ENCODE measurements around the gene KCNAB1.

The KCNAB1 gene

DNA sequence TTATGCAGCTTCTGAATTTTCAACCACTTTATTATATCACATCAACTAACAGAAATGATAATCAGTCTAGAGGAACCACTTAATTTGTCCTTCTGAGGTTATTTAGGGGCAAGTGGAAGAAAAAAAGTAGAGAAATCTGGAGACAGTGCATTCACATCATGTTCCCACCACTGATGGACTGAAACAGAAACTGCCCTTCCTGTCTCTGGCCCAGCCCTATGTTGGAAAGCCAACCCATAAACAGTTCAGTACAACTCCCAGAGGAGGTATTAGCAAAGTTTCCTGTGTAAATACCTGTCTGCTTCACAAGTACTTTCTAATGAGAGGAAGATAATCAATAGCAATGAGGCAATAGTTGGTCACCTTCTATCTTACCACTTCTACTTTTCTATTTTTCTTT, 228.7 kb downstream of the KCNAB1 start:
- Histone ChIP-seq H3K27ac (no peak overlapping the region), H3K9me3 (no peaks in the 10 kb centered on the region), H3K4me3 (ENCODE audit: low read depth in 1 of 2, low read length in 1 of 2) (no peak overlapping the region), H3K36me3 (no peaks in the 10 kb centered on the region), H3K27me3 (no peaks in the 10 kb centered on the region), H3K4me1 (ENCODE audit: control insufficient read depth in 1 of 2, insufficient read depth in 1 of 2, low read depth in 1 of 2, low read length in 1 of 2) (no peaks in the 10 kb centered on the region)
- TF ChIP-seq, protein P1, sequence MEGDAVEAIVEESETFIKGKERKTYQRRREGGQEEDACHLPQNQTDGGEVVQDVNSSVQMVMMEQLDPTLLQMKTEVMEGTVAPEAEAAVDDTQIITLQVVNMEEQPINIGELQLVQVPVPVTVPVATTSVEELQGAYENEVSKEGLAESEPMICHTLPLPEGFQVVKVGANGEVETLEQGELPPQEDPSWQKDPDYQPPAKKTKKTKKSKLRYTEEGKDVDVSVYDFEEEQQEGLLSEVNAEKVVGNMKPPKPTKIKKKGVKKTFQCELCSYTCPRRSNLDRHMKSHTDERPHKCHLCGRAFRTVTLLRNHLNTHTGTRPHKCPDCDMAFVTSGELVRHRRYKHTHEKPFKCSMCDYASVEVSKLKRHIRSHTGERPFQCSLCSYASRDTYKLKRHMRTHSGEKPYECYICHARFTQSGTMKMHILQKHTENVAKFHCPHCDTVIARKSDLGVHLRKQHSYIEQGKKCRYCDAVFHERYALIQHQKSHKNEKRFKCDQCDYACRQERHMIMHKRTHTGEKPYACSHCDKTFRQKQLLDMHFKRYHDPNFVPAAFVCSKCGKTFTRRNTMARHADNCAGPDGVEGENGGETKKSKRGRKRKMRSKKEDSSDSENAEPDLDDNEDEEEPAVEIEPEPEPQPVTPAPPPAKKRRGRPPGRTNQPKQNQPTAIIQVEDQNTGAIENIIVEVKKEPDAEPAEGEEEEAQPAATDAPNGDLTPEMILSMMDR (IDR thresholded peaks at IDR 0.05) = no peak

DNA sequence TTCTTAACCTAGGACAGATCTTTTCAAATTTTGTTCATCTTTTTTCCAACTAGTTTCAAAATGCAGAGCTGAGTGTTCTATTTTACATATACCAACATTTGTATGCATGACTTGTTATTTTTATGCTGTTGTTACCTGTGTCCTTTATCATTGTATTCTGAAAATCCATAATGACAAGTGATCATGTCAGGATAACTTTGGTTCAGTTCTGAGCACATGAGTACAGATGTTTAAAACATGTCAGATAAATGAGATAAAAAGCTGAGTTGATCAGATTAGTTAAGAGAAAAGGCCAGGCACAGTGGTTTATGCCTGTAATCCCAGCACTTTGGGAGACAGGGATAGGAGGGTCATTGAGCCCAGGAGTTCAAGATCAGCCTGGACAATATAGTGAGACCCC, 229.6 kb downstream of the KCNAB1 start:
- Histone ChIP-seq H3K9me3 (no peaks in the 10 kb centered on the region), H3K4me1 (ENCODE audit: control insufficient read depth in 1 of 2, insufficient read depth in 1 of 2, low read depth in 1 of 2, low read length in 1 of 2) (no peaks in the 10 kb centered on the region), H3K27ac (no peak overlapping the region), H3K27me3 (no peaks in the 10 kb centered on the region), H3K4me3 (ENCODE audit: low read depth in 1 of 2, low read length in 1 of 2) (no peak overlapping the region), H3K36me3 (no peaks in the 10 kb centered on the region)
- TF ChIP-seq, protein P1 (IDR thresholded peaks at IDR 0.05) = no peak

DNA sequence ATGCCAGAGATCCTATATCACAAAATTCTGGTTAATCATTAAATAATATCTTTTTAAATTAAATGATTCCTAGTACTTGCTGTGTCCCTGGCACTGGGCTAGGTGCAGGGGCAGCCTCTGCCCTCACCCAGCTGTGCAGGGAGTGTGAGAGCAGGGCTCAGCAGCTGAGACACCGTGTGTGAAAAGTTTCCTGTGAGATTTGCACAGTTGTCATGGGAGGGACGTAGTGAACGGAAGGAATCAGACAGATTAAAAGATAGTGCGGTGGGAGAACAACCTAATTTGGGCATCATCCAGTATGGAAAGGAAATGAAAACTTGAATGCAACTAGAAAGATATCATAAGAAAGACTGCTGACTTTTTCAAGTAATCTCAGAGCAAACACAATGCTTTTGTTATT, 230.4 kb downstream of the KCNAB1 start:
- H3K9me3 ChIP-seq = no peaks in the 10 kb centered on the region
- no peaks in the 10 kb centered on the region for H3K36me3 ChIP-seq
- no peaks in the 10 kb centered on the region for H3K27me3 ChIP-seq
- no peak overlapping the region for H3K4me3 ChIP-seq (ENCODE audit: low read depth in 1 of 2, low read length in 1 of 2)
- no peaks in the 10 kb centered on the region for H3K4me1 ChIP-seq (ENCODE audit: control insufficient read depth in 1 of 2, insufficient read depth in 1 of 2, low read depth in 1 of 2, low read length in 1 of 2)
- H3K27ac ChIP-seq = no peak overlapping the region
- TF ChIP-seq, protein P1 (IDR thresholded peaks at IDR 0.05) = no peak

DNA sequence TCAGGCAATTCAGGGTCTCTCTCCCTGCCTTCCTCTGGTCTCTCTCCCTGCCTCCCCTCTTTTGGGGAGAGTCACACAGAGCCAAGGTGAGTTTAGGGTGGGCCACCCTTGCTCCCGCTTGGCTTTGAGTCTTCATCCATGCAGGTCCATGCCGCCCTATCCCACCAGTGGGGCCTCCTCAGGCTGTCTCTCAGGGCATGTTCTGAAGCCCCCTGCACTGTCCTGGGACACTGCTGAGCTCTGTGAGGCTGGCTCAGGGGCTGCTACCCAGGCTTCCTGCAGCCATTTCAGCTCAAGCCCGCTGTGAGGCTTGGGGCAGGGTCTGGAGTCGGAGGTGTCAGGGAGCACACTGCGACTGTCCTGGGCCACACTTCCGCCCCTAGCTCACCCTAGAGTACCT, 231.4 kb downstream of the KCNAB1 start:
- no peaks in the 10 kb centered on the region for H3K9me3 ChIP-seq
- TF ChIP-seq, protein P1 (IDR thresholded peaks at IDR 0.05) = no peak
- no peak overlapping the region for H3K27ac ChIP-seq
- H3K36me3 ChIP-seq = no peaks in the 10 kb centered on the region
- H3K27me3 ChIP-seq = no peaks in the 10 kb centered on the region
- H3K4me1 ChIP-seq (ENCODE audit: control insufficient read depth in 1 of 2, insufficient read depth in 1 of 2, low read depth in 1 of 2, low read length in 1 of 2) = no peaks in the 10 kb centered on the region
- H3K4me3 ChIP-seq (ENCODE audit: low read depth in 1 of 2, low read length in 1 of 2) = no peak overlapping the region

DNA sequence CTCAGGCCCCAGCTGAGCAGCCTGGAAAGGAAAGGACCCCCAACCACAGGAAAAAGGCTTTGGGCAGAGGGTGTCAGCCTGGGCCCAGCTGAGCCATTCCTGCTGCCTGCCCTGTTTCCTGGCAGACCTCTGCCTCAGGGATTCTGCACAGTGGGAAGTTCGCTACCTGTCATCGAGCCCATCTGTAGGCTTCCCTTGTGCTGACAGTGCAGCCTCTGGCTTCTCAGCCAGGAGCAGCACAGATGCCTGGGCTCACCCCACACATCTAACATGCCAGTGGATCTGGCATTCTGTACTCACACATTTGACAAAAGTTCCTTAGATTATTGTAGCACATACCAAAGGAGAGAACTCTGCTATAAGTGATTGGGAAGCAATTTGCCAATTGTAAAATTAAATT, 232.3 kb downstream of the KCNAB1 start:
- Histone ChIP-seq H3K9me3 (no peaks in the 10 kb centered on the region), H3K36me3 (no peaks in the 10 kb centered on the region), H3K27me3 (no peaks in the 10 kb centered on the region), H3K4me1 (ENCODE audit: control insufficient read depth in 1 of 2, insufficient read depth in 1 of 2, low read depth in 1 of 2, low read length in 1 of 2) (no peaks in the 10 kb centered on the region), H3K27ac (no peak overlapping the region), H3K4me3 (ENCODE audit: low read depth in 1 of 2, low read length in 1 of 2) (no peak overlapping the region)
- TF ChIP-seq, protein P1 (IDR thresholded peaks at IDR 0.05) = no peak

DNA sequence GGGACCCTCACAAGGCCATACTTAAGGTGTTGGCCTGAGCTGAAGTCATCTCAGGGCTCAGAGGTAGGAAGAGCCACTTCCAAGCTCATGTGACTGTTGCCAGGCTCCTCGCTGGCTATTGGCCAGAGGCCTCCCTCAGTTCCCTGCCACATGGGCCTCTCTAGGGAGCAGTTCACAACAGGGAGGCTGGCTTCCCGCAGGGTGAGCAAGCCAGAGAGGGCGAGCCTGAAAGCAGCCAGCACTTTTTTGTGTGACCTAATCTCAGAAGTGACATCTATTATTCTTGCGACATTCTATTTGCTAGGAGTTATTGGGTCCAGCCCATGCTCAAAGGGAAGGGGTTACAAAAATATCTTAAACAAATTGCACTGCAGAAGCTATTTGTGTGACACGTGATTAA, 233.2 kb downstream of the KCNAB1 start:
- H3K27me3 ChIP-seq = no peaks in the 10 kb centered on the region
- H3K4me1 ChIP-seq (ENCODE audit: control insufficient read depth in 1 of 2, insufficient read depth in 1 of 2, low read depth in 1 of 2, low read length in 1 of 2) = no peaks in the 10 kb centered on the region
- no peaks in the 10 kb centered on the region for H3K36me3 ChIP-seq
- no peak overlapping the region for H3K4me3 ChIP-seq (ENCODE audit: low read depth in 1 of 2, low read length in 1 of 2)
- H3K27ac ChIP-seq = no peak overlapping the region
- no peaks in the 10 kb centered on the region for H3K9me3 ChIP-seq
- TF ChIP-seq, protein P1 (IDR thresholded peaks at IDR 0.05) = no peak

Measured in neutrophil (primary cell).